Measurements from ENCODE around the gene ATP13A5.

- TF ChIP-seq CTCF (IDR thresholded peaks at IDR 0.05) = no peak
- TF ChIP-seq POLR2A (IDR thresholded peaks at IDR 0.05) = no peak
Measured at GRCh38 chr3:193314161-193314560, 64.4 kb downstream of the ATP13A5 start.
